GM12892 (cell line): ENCODE data around the gene RET.

Experiments
- POLR2A ChIP-seq: IDR thresholded peaks from 2 replicates; pipeline ENCODE4 v1.6.1; 2011; ENCODE audit warnings: low read depth, low read length, control low read depth
- POLR2AphosphoS5 ChIP-seq: IDR thresholded peaks from 2 replicates; pipeline ENCODE4 v1.6.1; 2011; ENCODE audit warnings: low read depth, low read length, control low read depth

GRCh38 chr10:43125881-43126731 lies 49.2 kb downstream of the RET start:
- TF ChIP-seq POLR2A (no peak), POLR2AphosphoS5 (no peak)
